Lower leg skin (tissue), 3 donors: ENCODE measurements around the gene ZNF19.

Experiments
- CTCF ChIP-seq, 3 donors: fragments of 450-650 bp; IDR thresholded peaks; one replicate each; pipeline ENCODE4 v1.5.1; 2016; ENCODE audit warnings: antibody characterized with exemption in 3 of 3, mild to moderate bottlenecking in 3 of 3, moderate library complexity in 2 of 3
- POLR2A ChIP-seq, 2 donors: fragments of 450-650 bp; IDR thresholded peaks; one replicate each; pipeline ENCODE4 v1.6.1; 2016 to 2017; ENCODE audit warnings: antibody characterized with exemption in 2 of 2, mild to moderate bottlenecking in 1 of 2, moderate library complexity in 1 of 2

- TF ChIP-seq CTCF (IDR thresholded peaks at IDR 0.05) = no peak
- TF ChIP-seq POLR2A (IDR thresholded peaks at IDR 0.05) = no peak
Observed at GRCh38 chr16:71472051-71472450, 17.1 kb downstream of the ZNF19 start.
